NCI-H2196 treated with DMSO at 0.1 percent for 48 hours (cell line): Measurements from ENCODE around the gene SASH3.

Experiments used
- DNase-seq: peaks from one replicate; lab custom pipeline; 2025; ENCODE audit not compliant: unreplicated experiment; lab: John Stamatoyannopoulos, UW

The SASH3 gene

GRCh38 chrX:129783291-129783713 is 3.6 kb downstream of the SASH3 start:
- DNase-seq = no peak

GRCh38 chrX:129784371-129784770 is 4.6 kb downstream of the SASH3 start:
- no peak for DNase-seq

- no peak for DNase-seq
Observed at GRCh38 chrX:129785160-129785947, 5.6 kb downstream of the SASH3 start.

- DNase-seq = no peak
Observed at GRCh38 chrX:129786210-129786651, 6.5 kb downstream of the SASH3 start.

- DNase-seq = no peak
Observed at GRCh38 chrX:129787336-129788055, 7.7 kb downstream of the SASH3 start.

- no peak for DNase-seq
Observed at GRCh38 chrX:129788527-129788926, 8.8 kb downstream of the SASH3 start.

GRCh38 chrX:129790146-129790545 is 10.4 kb downstream of the SASH3 start:
- no peak for DNase-seq

- DNase-seq = no peak
Observed at GRCh38 chrX:129790808-129791207, 11.1 kb downstream of the SASH3 start.

GRCh38 chrX:129791336-129791735 is 11.6 kb downstream of the SASH3 start:
- no peak for DNase-seq

- peak; percentile 43 for DNase-seq
Observed at GRCh38 chrX:129791961-129792570, 12.3 kb downstream of the SASH3 start.

GRCh38 chrX:129792586-129793291 is 13.0 kb downstream of the SASH3 start:
- no peak for DNase-seq

- peak; percentile 51 for DNase-seq
Observed at GRCh38 chrX:129793604-129794191, 13.9 kb downstream of the SASH3 start.

GRCh38 chrX:129795584-129795983 is 15.8 kb downstream of the SASH3 start:
- no peak for DNase-seq

GRCh38 chrX:129797251-129797906 is 17.6 kb downstream of the SASH3 start:
- no peak for DNase-seq

- DNase-seq = no peak
Observed at GRCh38 chrX:129798456-129798855, 18.7 kb downstream of the SASH3 start.

- no peak for DNase-seq
Observed at GRCh38 chrX:129798888-129799287, 19.1 kb downstream of the SASH3 start.

- DNase-seq = no peak
Observed at GRCh38 chrX:129800186-129800585, 20.4 kb downstream of the SASH3 start.

- no peak for DNase-seq
Observed at GRCh38 chrX:129802863-129803262, 23.1 kb downstream of the SASH3 start.

- no peak for DNase-seq
Observed at GRCh38 chrX:129804806-129805205, 25.1 kb downstream of the SASH3 start.

- DNase-seq = no peak
Observed at GRCh38 chrX:129808158-129808828, 28.5 kb downstream of the SASH3 start.
